ENCODE results near the gene HBP1. TPM values are rescaled to one million over a fixed set of nuclear protein-coding genes. Genes with fewer than 3 reads are reported as not detected.

The HBP1 gene
- total and polyA plus RNA-seq, 2 of the 13 experiments (the other 11 are each of a cell fraction or from before 2014, with no cell fraction given): 22.9 to 44.1 TPM

GRCh38 chr7:107148721-107149120 lies 20.1 kb upstream of the HBP1 start (continued):
- TF ChIP-seq HHEX (CRISPR knock-in tag; IDR thresholded peaks at IDR 0.05) (no peak), ZNF33B (CRISPR knock-in tag; IDR thresholded peaks at IDR 0.05) (no peak), HNF4A (CRISPR knock-in tag; IDR thresholded peaks at IDR 0.05) (no peak), ZNF629 (CRISPR knock-in tag; conservative IDR thresholded peaks at IDR 0.05) (no peak), MTF2 (CRISPR knock-in tag; IDR thresholded peaks at IDR 0.05; ENCODE audit: borderline replicate concordance) (no peak), ADNP (CRISPR knock-in tag; IDR thresholded peaks at IDR 0.05) (no peak)
- TF ChIP-seq, protein P1, sequence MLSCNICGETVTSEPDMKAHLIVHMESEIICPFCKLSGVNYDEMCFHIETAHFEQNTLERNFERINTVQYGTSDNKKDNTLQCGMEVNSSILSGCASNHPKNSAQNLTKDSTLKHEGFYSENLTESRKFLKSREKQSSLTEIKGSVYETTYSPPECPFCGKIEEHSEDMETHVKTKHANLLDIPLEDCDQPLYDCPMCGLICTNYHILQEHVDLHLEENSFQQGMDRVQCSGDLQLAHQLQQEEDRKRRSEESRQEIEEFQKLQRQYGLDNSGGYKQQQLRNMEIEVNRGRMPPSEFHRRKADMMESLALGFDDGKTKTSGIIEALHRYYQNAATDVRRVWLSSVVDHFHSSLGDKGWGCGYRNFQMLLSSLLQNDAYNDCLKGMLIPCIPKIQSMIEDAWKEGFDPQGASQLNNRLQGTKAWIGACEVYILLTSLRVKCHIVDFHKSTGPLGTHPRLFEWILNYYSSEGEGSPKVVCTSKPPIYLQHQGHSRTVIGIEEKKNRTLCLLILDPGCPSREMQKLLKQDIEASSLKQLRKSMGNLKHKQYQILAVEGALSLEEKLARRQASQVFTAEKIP (CRISPR knock-in tag; IDR thresholded peaks at IDR 0.05; ENCODE audit: borderline replicate concordance): no peak
- TF ChIP-seq, protein P2, sequence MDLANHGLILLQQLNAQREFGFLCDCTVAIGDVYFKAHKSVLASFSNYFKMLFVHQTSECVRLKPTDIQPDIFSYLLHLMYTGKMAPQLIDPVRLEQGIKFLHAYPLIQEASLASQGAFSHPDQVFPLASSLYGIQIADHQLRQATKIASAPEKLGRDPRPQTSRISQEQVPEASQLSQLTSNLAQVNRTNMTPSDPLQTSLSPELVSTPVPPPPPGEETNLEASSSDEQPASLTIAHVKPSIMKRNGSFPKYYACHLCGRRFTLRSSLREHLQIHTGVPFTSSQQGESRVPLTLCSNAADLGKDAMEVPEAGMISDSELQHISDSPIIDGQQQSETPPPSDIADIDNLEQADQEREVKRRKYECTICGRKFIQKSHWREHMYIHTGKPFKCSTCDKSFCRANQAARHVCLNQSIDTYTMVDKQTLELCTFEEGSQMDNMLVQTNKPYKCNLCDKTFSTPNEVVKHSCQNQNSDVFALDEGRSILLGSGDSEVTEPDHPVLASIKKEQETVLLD (CRISPR knock-in tag; IDR thresholded peaks at IDR 0.05; ENCODE audit: low read depth): no peak

DNA sequence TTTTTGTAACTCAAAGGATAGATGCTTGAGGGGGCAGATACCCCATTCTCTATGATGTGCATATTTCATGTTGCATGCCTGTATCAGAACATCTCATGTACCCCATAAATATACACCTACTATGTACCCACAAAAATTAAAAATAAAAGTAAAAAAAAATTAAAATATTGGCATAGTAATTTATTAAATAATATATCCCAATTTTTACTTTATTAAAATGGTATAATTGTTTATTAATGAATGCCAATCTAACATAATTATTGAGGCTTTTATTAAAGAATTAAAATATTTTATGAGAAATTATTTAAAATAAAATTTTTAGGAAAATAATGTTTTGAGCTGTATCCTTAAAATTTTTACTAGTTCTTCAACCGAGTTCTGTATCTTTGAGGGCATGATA lies 18.9 kb upstream of the HBP1 start:
- 95% methylated on average over 1 of the region's 1 CpG for WGBS (ENCODE audit: low lambda C conversion rate)
- in situ Hi-C loops (cut with HindIII; ENCODE audit: extremely low pct_ligation_motif_present, low pct_unique_long_range_greater_than_20kb): loop anchor here (5.0 kb wide), 2 partner anchors 203 to 358 kb away; no protein-coding TSS in a partner anchor
- H3K79me2 ChIP-seq (ENCODE audit: insufficient read depth, low read length): no peaks in the 10 kb centered on the region
- no TSS peak for BruUV-seq (replicated peaks)
- intact Hi-C loops (cut with micrococcal nuclease; ENCODE audit: unreplicated experiment): loop anchor here (1.0 to 5.0 kb wide), 3 partner anchors 203 to 357 kb away; no protein-coding TSS in a partner anchor
- CTCF ChIA-PET (ENCODE audit: low intra/inter-chr PET ratio, low total read pairs): interaction anchor here (2.5 to 3.5 kb wide), 2 partner anchors 202 to 357 kb away, joined by 13 to 15 read pairs; no protein-coding TSS in a partner anchor
- no peaks in the 10 kb centered on the region for H3K9me3 ChIP-seq (ENCODE audit: low read length)
- H3K27ac ChIP-seq (ENCODE audit: extremely low read length, insufficient read depth, low read length): no peak overlapping the region
- TF ChIP-seq ZNF543 (CRISPR knock-in tag; IDR thresholded peaks at IDR 0.05): no peak
- FAIRE-seq (no peak), DNase-seq (ENCODE audit: low spot score) (no peak), ATAC-seq (no peak)
- POLR2A ChIA-PET: no interaction called here
- H3K36me3 ChIP-seq (replicated peaks in 1 of 2; ENCODE audit: control insufficient read depth in 1 of 2, insufficient read depth in 2 of 2, low read length in 2 of 2): no peaks in the 10 kb centered on the region
- H3K4me1 ChIP-seq (ENCODE audit: insufficient read depth, low read length): no peaks in the 10 kb centered on the region
- H2AFZ ChIP-seq (ENCODE audit: low read length): no peak overlapping the region
- peaks cover 1 to 2% of the 10 kb centered on the region in 2 experiments; a peak in 3 of 5 replicates for H3K27me3 ChIP-seq (ENCODE audit: control insufficient read depth in 1 of 2, insufficient read depth in 2 of 2, low read length in 2 of 2)
- H3K9ac ChIP-seq (ENCODE audit: insufficient read depth, low read depth, low read length): no peak overlapping the region
- H3K4me2 ChIP-seq (ENCODE audit: low read depth, low read length): no peak overlapping the region
- H3K4me3 ChIP-seq (replicated peaks in 1 of 3; ENCODE audit: insufficient read depth in 1 of 3, low read depth in 2 of 3, low read length in 3 of 3): no peak overlapping the region
- H4K20me1 ChIP-seq (ENCODE audit: insufficient read depth, low read length): no peaks in the 10 kb centered on the region

Data from HepG2 (cell line).